ENCODE results near the gene PGC.

- TF ChIP-seq MYC (IDR thresholded peaks at IDR 0.05; ENCODE audit: low read depth, low read length), result no peak
- no peak for TF ChIP-seq POLR2AphosphoS5 (IDR thresholded peaks at IDR 0.05; ENCODE audit: insufficient read depth, low read depth, low read length)
- TF ChIP-seq CTCF (IDR thresholded peaks at IDR 0.05; ENCODE audit: extremely low read depth in 1 of 2, insufficient read depth in 1 of 2, low read depth in 1 of 2, low read length in 2 of 2), result no peak
- no peak for TF ChIP-seq JUN (IDR thresholded peaks at IDR 0.05; ENCODE audit: borderline replicate concordance, insufficient read depth, insufficient read length, low read depth)
- no peak for TF ChIP-seq POLR2A (IDR thresholded peaks at IDR 0.05; ENCODE audit: low read depth, low read length)
- TF ChIP-seq EZH2 (IDR thresholded peaks at IDR 0.05; ENCODE audit: borderline replicate concordance, low read depth, low read length, severe bottlenecking), result no peak
Observed at GRCh38 chr6:41692080-41692675, 55.0 kb downstream of the PGC start.

Data from endothelial cell of umbilical vein (primary cell).